CD4-positive, alpha-beta T cell (primary cell): Measurements from ENCODE around the gene MSI2. TPM values are rescaled to one million over a fixed set of nuclear protein-coding genes. Genes with fewer than 3 reads are reported as not detected.

Experiments
- ATAC-seq: fragments of 200-7000 bp; cut with Tn5 transposase; one replicate; pipeline ENCODE4 v1.10.0; 2022; ENCODE audit warnings: mild to moderate bottlenecking; ENCODE audit not compliant: poor library complexity
- CTCF ChIA-PET: fragments of 350-600 bp; sonication (Branson Sonifier 250); formaldehyde crosslinking; loops from one replicate; lab custom pipeline; 2021; ENCODE audit warnings: antibody characterized with exemption, inconsistent platforms; lab: Charles Lee
- POLR2A ChIA-PET: fragments of 350-600 bp; sonication (Branson Sonifier 250); formaldehyde crosslinking; loops from one replicate; lab custom pipeline; 2021; ENCODE audit warnings: antibody characterized with exemption, inconsistent platforms; lab: Charles Lee
- DNase-seq, 14 experiments: peaks; one replicate each; pipeline ENCODE4 v3.0.0-alpha.2; 2013 to 2020; ENCODE audit warnings: mixed read lengths in 2 of 14
- H3K27ac ChIP-seq, 2 donors: one replicate each; pipeline versions ENCODE4 v1.5.1 to v1.7.0; 2013; ENCODE audit warnings: low read length in 2 of 2, low read depth in 1 of 2, mild to moderate bottlenecking in 1 of 2
- H3K27me3 ChIP-seq, 2 experiments: 1 replicate in 1 of 2; 2 replicates in 1 of 2; pipeline versions ENCODE4 v1.6.1 to v1.7.0; 2013; ENCODE audit warnings: low read length in 2 of 2, control low read depth in 1 of 2, mild to moderate bottlenecking in 1 of 2, moderate library complexity in 1 of 2; ENCODE audit not compliant: insufficient read depth in 2 of 2, control insufficient read depth in 1 of 2
- H3K36me3 ChIP-seq: one replicate; pipeline ENCODE4 v1.6.1; 2013; ENCODE audit warnings: low read length, control low read depth; ENCODE audit not compliant: insufficient read depth
- H3K4me1 ChIP-seq: one replicate; pipeline ENCODE4 v1.6.1; 2013; ENCODE audit warnings: low read length, control low read depth; ENCODE audit not compliant: insufficient read depth
- H3K4me3 ChIP-seq: one replicate; pipeline ENCODE4 v1.5.1; 2013; ENCODE audit warnings: mild to moderate bottlenecking, low read length, moderate library complexity
- H3K9me3 ChIP-seq, 2 experiments: 1 replicate in 1 of 2; 2 replicates in 1 of 2; pipeline versions ENCODE4 v1.6.1 to v1.7.0; 2013; ENCODE audit warnings: low read length in 2 of 2, mild to moderate bottlenecking in 2 of 2, control low read depth in 1 of 2, moderate library complexity in 1 of 2; ENCODE audit not compliant: control insufficient read depth in 1 of 2, insufficient read depth in 1 of 2
- H3K27ac Mint-ChIP-seq: one replicate; pipeline ENCODE4 v1.8.0; 2020; ENCODE audit warnings: mixed read lengths
- H3K27me3 Mint-ChIP-seq: one replicate; pipeline ENCODE4 v1.8.0; 2021; ENCODE audit warnings: mixed read lengths
- H3K36me3 Mint-ChIP-seq: one replicate; pipeline ENCODE4 v1.8.0; 2021; ENCODE audit warnings: low read depth, mixed read lengths
- H3K4me1 Mint-ChIP-seq: one replicate; pipeline ENCODE4 v1.8.0; 2021; ENCODE audit warnings: low read depth, mixed read lengths
- H3K4me3 Mint-ChIP-seq: one replicate; pipeline ENCODE4 v1.8.0; 2020; ENCODE audit warnings: mild to moderate bottlenecking, mixed read lengths
- H3K9me3 Mint-ChIP-seq: one replicate; pipeline ENCODE4 v1.8.0; 2020; ENCODE audit warnings: mixed read lengths
- CTCF ChIP-seq: fragments of 200-600 bp; IDR thresholded peaks from one replicate; pipeline ENCODE4 v1.8.0; 2022; ENCODE audit warnings: antibody characterized with exemption, mild to moderate bottlenecking
- intact Hi-C, 2 experiments: fragments of 100-400 bp; cut with DNase I in 1 of 2; cut with micrococcal nuclease in 1 of 2; formaldehyde crosslinking; loops; one replicate each; pipeline versions ENCODE4 v1.15.1 to v1.9.0; 2023 to 2025; cut with DNase I, micrococcal nuclease
- total RNA-seq, 174 experiments: library from RNA in 2 of 174; stranded (reverse) in 2 of 174; gene quantifications; one replicate each; pipeline ENCODE4 v1.2.3 and lab custom pipeline; 2021 to 2026

The MSI2 gene
- total RNA-seq, 2 experiments from 2014 or later = 129 to 132 TPM

- no peak for DNase-seq
- Histone ChIP-seq H3K4me3 (no peak overlapping the region), H3K36me3 (peaks cover 10% of the 10 kb centered on the region), H3K27me3 (no peaks in the 10 kb centered on the region), H3K4me1 (peaks cover 41% of the 10 kb centered on the region), H3K9me3 (no peaks in the 10 kb centered on the region), H3K27ac (no peak overlapping the region)
- CTCF ChIA-PET = interaction anchor here (1.2 kb wide), 1 partner anchor 206 kb away, joined by 4 read pairs; no protein-coding TSS in a partner anchor
- peaks cover 6% of the 10 kb centered on the region for H3K36me3 Mint-ChIP-seq
- H3K27me3 Mint-ChIP-seq = no peaks in the 10 kb centered on the region
- intact Hi-C loops = loop anchor here in 1 of 2 experiments (10.0 kb wide), 2 partner anchors 46 to 164 kb away; no protein-coding TSS in a partner anchor
- peaks cover 75% of the 10 kb centered on the region for H3K4me1 Mint-ChIP-seq
- H3K27ac Mint-ChIP-seq = no peak overlapping the region
- TF ChIP-seq CTCF = no peak
- no peaks in the 10 kb centered on the region for H3K9me3 Mint-ChIP-seq
- no peak for ATAC-seq
- POLR2A ChIA-PET = no interaction called here
- H3K4me3 Mint-ChIP-seq = no peak overlapping the region
Measured at GRCh38 chr17:57448759-57449283, 192.5 kb downstream of the MSI2 start.

GRCh38 chr17:57451191-57451590 lies 194.9 kb downstream of the MSI2 start:
- peak overlapping the region; percentile 3 for H3K4me3 Mint-ChIP-seq
- peaks cover 52% of the 10 kb centered on the region for H3K4me1 ChIP-seq
- POLR2A ChIA-PET = interaction anchor here (0.9 kb wide), 1 partner anchor 11 kb away, joined by 3 read pairs; no protein-coding TSS in a partner anchor

GRCh38 chr17:57451643-57452042 lies 195.3 kb downstream of the MSI2 start:
- no peaks in the 10 kb centered on the region for H3K27me3 Mint-ChIP-seq
- Histone ChIP-seq H3K4me1 (peaks cover 52% of the 10 kb centered on the region), H3K27me3 (no peaks in the 10 kb centered on the region), H3K27ac (no peak overlapping the region), H3K36me3 (peaks cover 10% of the 10 kb centered on the region), H3K4me3 (no peak overlapping the region), H3K9me3 (no peaks in the 10 kb centered on the region)
- no peak for DNase-seq
- ATAC-seq = no peak
- H3K36me3 Mint-ChIP-seq = no peaks in the 10 kb centered on the region
- H3K4me1 Mint-ChIP-seq = peaks cover 80% of the 10 kb centered on the region
- CTCF ChIA-PET = no interaction called here
- TF ChIP-seq CTCF = no peak
- peak overlapping the region; percentile 50 for H3K27ac Mint-ChIP-seq
- H3K9me3 Mint-ChIP-seq = no peaks in the 10 kb centered on the region
- H3K4me3 Mint-ChIP-seq = no peak overlapping the region
- POLR2A ChIA-PET = interaction anchor here (0.9 kb wide), 1 partner anchor 11 kb away, joined by 3 read pairs; no protein-coding TSS in a partner anchor
- intact Hi-C loops = no loop called here

More at GRCh38 chr17:57451191-57451590, 194.9 kb downstream of the MSI2 start:
- TF ChIP-seq CTCF = no peak
- intact Hi-C loops = no loop called here
- no peaks in the 10 kb centered on the region for H3K27me3 Mint-ChIP-seq
- peaks cover 82% of the 10 kb centered on the region for H3K4me1 Mint-ChIP-seq
- H3K27me3 ChIP-seq = no peaks in the 10 kb centered on the region
- no peaks in the 10 kb centered on the region for H3K9me3 Mint-ChIP-seq
- peak overlapping the region; percentile 50 for H3K27ac Mint-ChIP-seq
- DNase-seq (no peak), ATAC-seq (peak; percentile 24)
- no peaks in the 10 kb centered on the region for H3K36me3 Mint-ChIP-seq
- no peaks in the 10 kb centered on the region for H3K9me3 ChIP-seq
- CTCF ChIA-PET = no interaction called here
- H3K27ac ChIP-seq = no peak overlapping the region
- H3K4me3 ChIP-seq = no peak overlapping the region
- H3K36me3 ChIP-seq = peaks cover 10% of the 10 kb centered on the region
